HL-60/S4 treated with phorbol 12-myristate 13-acetate at 8.2 ng/mL for 4 days and 3 days (cell line): ENCODE results near the gene TRDN.
"Not testable (repeated sequence)": the region's sequence is repeated elsewhere in the genome, so short reads cannot be mapped to it uniquely, and the experiment has no call there.

Experiments
- in situ Hi-C: fragments of 300-500 bp; cut with MboI; formaldehyde crosslinking; loops from 2 replicates; pipeline ENCODE4 v1.15.0; 2022; ENCODE audit warnings: low sequenced_read_pairs

TRDN gene

DNA sequence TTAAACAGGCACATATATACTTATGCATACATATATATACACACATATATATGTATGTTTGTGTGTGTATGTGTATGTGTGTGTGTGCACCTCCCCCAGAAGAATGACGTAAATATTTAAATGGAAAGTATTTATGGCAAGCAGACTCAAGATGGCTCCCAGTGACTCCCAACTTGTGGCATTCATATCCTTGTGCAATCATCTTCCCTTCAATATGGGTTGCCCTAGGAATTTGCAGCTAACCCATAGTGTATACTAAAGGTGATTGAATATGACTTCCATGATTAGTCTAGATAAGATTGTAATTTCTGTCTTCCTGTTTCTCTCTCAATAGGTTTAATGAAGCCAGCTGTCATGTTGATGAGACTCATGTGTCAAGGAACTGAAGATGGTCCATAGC, 127.6 kb downstream of the TRDN start:
- in situ Hi-C loops: no loop called here

DNA sequence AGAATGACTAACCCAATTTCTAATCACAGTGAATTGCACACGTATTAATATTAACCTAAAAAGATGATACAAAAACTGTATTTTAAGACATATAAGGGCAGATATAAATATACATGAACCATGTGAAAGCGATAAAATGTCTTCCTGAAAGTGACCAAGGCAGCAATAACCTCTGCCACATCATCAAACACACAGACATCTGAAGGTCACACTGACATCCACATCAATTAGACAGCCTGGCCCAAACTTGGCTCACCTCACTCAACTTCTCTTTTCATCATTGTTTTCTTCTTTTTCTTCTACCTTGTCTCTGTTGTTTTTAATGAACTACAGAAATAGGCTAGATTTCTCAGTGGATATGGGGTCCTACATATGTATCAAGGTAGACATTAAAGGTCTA, 128.5 kb downstream of the TRDN start:
- in situ Hi-C loops: no loop called here

DNA sequence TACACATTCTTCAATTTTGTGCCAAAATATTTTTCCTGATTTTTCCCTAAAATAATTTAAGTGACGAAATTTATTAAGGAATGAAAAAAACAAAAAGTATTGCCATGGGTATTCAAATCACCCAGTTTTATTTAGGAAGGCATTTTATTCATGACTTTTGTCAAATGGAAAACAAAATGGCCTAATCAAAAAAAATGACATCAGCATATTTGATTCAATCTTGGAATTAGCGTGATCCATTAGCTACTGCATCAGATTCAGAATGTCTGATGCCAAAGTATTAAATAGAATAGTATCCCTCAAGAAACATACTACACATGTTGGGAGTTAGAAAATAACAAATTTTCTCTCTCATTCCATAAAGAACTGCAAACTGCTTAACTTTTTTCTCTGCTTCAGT, 129.2 kb downstream of the TRDN start:
- in situ Hi-C loops: no loop called here

DNA sequence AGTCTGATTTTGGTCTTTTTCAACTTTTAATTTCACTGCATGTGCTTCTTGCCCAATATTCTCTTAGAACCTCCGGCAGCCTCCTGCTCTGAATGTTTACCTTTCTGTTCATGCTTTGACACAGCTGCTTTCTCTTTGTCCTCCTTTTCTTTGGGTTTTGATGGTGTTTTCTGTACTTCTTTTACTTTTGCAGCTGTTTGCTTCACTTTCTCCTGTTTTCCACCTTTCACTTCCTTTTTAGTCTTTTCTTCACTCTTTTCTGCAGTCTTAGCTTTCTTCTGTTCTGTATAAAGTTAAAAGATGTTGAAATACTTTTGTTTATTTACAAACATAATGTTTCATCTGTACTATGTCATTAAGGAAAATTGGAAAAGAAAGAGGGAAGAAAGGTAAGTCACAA, 133.1 kb downstream of the TRDN start:
- in situ Hi-C loops: no loop called here

DNA sequence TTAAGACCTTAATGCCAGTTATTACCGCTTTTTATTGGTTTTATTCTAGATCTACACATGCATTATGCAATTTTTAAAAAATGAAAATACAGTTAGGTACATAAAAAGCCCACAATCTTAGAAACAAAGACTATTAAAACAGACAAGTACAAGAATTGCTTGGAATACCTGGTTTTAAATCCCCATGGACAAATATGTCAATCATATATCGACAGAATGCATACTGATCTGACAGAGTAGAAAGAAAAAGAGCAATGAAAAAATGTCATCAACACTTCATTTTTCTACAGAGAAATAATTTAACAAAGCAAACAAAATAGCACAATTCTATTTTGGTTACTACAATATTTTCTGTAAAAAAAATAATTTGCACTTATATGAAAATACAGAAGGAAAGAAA, 139.7 kb downstream of the TRDN start:
- in situ Hi-C loops: no loop called here

DNA sequence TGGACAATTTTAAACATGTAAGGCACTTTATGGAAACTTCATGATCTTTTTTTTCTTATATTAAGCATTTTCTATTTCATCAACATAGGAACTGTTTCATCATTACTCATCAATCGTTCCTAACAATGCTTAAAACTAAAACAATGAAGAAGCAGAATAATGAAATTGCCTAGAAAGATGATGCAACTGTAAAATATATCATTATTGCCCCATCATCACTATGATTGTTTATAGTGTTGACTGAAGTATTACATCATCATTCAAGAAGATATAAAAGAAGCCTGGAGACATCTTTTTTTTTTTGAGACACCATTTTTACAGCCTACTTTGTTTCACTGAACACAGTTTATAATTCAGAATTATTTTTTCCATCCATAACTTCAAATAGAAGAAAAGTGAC, 147.2 kb downstream of the TRDN start:
- in situ Hi-C loops: no loop called here

DNA sequence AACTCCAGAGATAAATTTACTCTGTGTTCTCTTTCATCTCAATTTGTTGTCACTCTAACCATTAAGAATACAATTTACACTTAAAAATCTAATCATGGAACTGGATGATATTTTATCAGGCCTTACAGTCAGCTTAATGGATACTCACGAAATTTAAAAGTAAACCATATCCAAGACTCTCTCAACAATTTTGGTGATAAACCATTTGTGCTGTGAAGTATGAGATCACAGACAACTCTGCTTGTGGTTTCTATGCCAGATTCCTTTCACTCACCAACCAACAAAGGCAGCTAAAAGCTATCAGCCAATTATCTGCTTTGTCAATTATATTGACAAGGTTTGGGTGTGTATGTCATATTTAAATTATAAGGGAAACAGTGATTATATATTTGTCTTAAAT, 155.8 kb downstream of the TRDN start:
- in situ Hi-C loops: no loop called here

DNA sequence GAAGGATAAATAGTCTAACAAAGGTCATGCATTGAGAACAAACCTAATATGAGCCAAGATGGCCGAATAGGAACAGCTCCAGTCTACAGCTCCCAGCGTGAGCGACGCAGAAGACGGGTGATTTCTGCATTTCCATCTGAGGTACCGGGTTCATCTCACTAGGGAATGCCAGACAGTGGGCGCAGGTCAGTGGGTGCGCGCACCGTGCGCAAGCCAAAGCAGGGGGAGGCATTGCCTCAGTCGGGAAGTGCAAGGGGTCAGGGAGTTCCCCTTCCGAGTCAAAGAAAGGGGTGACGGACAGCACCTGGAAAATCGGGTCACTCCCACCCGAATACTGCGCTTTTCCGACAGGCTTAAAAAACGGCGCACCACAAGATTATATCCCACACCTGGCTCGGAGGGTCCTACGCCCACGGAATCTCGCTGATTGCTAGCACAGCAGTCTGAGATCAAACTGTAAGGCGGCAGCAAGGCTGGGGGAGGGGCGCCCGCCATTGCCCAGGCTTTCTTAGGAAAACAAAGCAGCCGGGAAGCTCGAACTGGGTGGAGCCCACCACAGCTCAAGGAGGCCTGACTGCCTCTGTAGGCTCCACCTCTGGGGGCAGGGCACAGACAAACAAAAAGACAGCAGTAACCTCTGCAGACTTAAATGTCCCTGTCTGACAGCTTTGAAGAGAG, 164.6 kb downstream of the TRDN start:
- in situ Hi-C loops: not testable (repeated sequence)

DNA sequence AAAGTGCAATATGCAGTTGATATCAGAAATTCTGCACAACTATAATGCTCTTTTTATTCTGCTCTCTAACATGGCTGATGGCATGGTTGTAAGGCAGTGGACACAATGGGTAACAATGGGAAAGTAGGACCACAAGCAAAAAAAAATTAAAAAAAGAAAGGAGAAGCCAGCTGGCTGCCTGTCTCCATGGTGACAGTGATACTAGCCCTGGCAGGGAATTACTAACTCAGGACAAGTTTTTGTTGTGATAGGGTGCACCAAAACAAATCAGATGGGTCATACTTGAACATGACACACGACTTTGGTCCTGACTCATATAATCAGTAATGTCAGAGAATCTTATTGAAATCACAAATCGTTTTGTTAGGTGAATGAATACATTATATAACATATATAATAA, 169.4 kb downstream of the TRDN start:
- in situ Hi-C loops: no loop called here

DNA sequence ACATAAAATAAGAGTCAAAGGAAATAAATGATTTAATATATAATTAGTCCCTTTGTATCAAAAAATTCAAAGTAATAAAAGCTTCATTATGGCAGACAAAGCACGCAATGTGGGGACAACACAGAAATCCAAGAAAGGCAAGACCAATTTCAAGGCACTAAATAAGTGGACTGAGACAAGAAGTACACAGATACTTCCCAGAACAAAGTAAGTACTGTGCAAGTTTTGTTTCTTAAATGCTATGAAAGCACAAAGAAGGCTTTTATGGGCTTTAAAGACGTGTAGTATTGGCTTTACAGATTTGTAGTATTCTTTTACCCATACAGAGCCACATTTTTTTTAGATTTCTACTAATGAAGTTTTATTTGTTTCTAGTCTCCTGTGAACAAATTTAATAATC, 174.6 kb downstream of the TRDN start:
- in situ Hi-C loops: no loop called here

DNA sequence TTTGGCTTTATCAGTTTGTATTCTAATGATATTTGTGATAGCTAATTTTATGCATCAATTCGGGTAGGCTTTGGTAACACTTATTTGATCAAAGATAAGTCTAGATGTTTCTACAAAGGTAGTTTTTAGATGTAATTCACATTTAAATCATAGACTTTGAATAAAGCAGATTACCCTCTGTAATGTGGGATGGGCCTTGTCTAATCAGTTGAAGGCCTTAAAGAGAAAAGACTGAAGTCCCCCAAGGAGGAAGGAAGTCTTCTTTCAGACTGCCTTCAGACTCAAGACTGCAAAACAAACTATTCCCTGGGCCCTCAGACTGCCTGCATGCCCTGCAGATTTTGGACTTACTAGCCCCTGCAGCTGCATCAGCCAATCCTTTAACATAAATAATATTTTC, 178.5 kb downstream of the TRDN start:
- in situ Hi-C loops: no loop called here

DNA sequence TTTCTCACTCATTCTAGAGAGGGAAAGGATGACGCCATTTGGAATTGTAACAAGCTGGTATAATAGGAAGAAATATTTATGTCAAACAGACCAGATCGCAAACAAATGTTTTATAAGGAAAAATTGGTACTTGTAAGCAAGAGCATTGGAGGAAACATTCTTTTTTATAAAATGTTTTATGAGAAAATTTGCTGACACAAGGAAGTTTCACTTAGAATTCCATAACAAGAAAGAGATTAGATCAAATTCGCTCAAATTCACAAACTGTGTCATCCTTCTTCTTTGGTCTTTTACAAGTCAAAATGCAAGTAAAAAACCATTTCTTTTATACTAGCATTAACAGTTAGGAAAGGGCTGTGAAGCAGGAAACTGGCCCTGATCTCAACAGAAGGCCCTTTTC, 179.9 kb downstream of the TRDN start:
- in situ Hi-C loops: no loop called here

DNA sequence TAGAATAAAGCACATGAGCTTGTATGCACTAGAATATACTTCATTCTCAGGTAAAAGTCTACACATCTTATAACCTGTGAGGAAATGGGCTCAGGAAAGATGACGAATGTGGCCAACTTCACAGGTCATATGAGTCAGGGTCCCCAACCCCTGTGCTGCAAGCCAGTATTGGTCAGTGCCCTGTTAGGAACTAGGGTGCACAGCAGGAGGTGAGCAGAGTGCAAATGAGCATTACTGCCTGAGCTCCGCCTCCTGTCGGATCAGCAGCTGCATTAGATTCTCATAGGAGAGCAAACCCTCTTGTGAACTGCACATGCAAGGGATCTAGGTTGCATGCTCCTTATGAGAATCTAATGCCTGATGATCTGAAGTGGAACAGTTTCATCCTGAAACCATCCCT, 182.3 kb downstream of the TRDN start:
- in situ Hi-C loops: no loop called here

DNA sequence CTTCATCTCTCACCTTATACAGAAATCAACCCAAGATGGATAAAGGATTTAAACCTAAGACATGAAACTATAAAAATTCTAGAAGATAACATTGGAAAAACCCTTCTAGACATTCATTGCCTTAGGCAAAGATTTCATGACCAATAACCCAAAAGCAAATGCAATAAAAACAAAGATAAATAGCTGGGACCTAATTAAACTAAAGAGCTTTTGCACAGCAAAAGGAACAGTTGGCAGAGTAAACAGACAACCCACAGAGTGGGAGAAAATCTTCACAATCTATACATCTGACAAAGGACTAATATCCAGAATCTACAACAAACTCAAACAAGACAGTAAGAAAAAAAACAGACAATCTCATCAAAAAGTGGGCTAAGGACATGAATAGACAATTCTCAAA, 183.7 kb downstream of the TRDN start:
- in situ Hi-C loops: not testable (repeated sequence)

DNA sequence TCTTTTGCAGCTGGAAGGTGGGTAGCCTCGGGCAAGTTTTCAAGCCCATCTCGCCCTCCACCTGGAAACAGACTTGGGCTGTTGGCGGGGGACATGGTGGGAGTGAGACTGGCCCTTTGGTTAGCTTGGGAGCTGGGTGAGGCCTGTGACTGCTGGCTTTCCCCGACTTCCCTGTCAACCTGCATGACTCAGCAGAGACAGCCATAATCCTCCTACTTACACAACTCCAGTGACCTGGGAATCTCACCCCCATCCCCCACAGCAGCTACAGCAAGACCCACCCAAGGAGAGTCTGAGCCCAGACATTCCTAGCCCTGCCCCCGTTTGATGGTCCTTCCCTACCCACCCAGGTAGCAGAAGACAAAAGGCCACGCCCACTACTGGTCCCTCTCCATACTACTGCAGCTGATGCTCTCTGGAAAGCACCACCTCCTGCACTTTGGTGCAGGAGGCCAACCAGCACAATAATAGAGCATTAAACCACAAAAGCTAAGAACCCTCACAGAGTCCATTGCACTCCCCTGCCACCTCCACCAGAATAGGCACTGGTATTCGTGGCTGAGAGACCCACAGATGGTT, 188.4 kb downstream of the TRDN start:
- in situ Hi-C loops: no loop called here

DNA sequence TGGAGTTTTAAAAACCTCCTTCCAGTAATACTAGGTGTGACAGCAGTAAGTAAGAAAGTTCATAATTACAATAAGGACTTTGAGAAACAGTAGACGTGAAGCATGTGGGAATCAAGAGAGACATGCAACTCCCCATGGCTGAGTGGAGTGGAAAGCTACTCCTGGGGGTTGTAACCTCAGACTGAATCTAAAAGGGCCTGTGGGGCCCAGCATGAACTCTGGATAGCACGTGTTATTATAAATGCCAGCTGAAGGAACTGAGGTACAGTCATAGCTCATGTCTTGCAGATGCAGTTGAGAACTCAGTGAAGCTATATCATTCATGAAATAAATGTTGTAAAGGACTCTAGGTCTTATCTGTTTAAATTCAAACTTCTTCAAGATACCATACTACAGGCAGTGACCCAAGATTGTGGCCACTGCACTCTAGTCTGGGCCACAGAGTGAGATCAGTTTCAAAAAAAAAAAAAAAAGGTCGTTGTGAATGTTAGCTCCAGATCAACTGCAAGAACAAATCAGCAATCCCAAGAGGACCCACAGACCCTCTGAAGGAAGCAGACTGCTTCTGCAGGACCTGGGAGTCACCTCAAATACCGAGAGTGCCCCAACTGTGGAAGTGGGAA, 189.3 kb downstream of the TRDN start:
- in situ Hi-C loops: no loop called here

DNA sequence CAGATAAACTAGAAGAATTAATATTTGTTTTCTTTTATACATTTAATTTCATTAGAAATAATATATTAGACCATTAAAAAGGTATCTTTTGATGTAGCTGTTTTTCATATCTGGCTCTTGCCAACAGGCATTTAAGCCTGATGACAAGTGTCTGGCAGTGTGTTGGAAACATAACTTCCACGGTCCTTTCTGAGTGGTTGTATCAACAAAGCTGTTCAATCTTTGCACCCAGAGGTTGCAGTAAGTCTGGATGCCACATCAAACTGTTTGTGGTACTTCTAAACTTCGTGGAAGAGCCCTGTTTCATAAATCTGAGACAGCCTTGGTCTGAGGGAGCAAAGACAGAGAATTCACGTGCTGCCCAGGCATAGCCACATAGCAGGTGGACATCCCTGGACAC, 197.4 kb downstream of the TRDN start:
- in situ Hi-C loops: no loop called here

DNA sequence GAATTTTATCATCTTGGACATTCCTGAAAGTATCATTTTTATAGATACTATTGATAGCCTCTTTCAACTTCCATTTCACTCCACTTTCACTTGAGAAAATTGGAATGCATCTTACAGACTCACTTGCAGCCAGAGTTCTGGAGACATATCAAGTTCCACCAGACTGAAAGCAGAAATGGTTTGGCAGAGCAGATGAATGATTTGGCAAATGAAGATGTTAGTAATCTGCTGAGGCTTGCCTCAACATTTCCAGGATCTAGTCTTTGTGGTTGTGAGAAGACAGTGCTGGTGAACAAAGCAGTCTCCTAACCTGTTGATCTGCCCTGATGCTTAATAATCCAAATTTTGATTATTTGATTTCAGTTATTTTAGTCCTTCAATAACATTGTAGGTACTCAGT, 202.6 kb downstream of the TRDN start:
- in situ Hi-C loops: no loop called here

DNA sequence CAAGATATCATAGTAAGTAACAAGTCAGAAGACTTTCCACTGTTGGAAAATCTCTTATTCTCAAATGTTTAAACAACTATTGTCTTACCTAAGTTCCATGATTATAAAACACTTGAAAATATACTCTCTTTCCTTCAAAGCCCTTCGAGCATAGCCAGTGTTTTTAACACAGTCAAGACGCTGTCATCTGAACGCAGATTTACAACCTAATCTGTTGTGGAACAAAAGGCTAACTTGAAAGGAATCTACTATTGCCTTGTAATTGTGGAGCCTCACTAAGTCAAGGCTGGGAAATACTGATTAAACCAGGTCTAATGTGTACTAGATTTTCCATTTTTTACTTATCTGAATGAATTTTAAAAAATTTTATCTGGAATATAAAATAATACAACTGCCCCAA, 205.8 kb downstream of the TRDN start:
- in situ Hi-C loops: no loop called here

DNA sequence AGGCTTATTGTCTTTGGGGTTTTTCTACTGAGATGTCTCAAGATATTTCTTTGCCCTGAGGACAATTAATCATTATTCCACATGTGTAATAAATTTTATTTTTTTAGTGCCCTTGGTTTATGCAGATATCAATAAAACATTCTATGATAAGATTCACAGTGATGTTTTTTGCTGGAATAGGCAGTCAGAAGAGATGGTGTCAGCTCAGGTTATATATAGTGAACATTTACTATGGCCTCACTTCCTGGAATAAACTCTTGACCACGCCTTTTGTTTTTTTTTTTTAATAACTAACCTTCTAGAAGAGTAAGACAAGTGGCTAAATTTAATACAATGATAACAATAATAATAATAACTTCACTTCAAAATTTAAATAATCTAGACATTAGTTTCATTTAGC, 209.7 kb downstream of the TRDN start:
- in situ Hi-C loops: no loop called here

DNA sequence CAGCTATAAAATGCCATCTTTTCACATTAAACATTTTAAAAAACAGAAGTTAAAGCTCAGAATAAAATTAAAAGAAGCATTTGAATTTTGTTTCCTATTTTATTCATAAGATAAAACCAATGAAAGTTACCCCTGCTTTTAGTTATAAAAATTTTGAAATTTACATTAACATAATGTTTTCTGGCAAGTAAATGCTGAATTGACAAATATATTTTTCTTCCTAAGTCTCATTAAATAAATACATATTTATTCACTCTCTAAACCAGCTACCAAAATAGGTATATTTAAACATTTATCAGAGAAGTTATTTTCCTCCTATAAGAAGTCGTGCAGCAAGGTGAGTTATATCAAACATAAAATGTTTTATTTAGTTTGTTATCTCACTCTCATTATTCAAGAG, 213.6 kb downstream of the TRDN start:
- in situ Hi-C loops: no loop called here

DNA sequence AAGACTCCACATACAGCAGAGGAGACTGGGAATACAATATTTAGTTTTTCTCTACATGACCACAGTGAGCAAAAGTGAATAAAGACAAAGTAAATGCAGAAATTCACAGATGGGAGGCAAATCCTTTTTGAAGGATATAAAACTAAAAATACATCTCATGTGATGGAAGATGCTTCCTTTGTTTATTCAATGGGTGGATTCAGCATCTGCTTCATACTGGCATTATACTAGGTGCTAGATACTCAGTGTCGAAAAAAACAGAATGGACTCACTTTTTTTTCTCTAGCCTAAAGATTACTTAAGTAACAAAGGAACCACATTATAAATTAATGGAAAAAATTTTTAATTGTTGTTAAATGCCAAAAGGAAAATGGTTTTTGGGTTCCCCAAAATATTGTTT, 216.2 kb downstream of the TRDN start:
- in situ Hi-C loops: no loop called here

DNA sequence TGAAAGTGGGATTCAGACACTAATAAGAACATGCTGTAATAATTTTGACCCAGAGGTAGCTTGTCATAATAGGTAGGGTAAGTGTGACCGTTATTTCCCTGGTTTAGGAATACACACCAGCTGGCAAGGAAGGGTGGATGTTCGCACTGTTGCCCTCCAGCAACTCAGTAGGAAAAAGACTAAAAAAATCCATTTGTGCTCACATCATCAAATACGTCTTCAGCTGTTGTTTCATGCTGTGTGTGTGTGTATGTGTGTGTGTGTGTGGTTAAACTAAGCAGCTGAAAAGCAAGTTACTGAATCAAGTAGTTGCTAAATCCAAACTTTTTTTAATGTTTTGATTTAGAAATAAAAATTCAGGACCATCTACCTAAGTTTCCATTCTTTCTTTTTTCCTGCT, 218.7 kb downstream of the TRDN start:
- in situ Hi-C loops: no loop called here
